CD4-positive, alpha-beta T cell treated with Interferon alpha-2 for 1 hour (primary cell): Measurements from ENCODE around the gene MYADML2.

ENCODE experiments used
- DNase-seq, 2 donors: peaks; one replicate each; pipeline ENCODE4 v3.0.0-alpha.2; 2020 to 2022

MYADML2 gene

GRCh38 chr17:81977211-81977808 lies 30.3 kb upstream of the MYADML2 start, which contains the start of gene ASPSCR1:
ASPSCR1 (plus strand) TSS chr17:81977629; CDS start chr17:81977647, 18 bp downstream.
- peak; percentile 88 to 92 for DNase-seq

- peak in 1 of 2 donors; percentile 28 for DNase-seq
Measured at GRCh38 chr17:81976332-81977210, 29.5 kb upstream of the MYADML2 start.

- DNase-seq, result no peak
Measured at GRCh38 chr17:81973432-81973831, 26.4 kb upstream of the MYADML2 start.

- no peak for DNase-seq
Measured at GRCh38 chr17:81968850-81969812, 22.1 kb upstream of the MYADML2 start.

GRCh38 chr17:81968396-81968745 lies 21.3 kb upstream of the MYADML2 start:
- DNase-seq, result no peak

- peak; percentile 80 to 90 for DNase-seq
Measured at GRCh38 chr17:81967533-81968395, 20.7 kb upstream of the MYADML2 start.

GRCh38 chr17:81967244-81967532 lies 20.2 kb upstream of the MYADML2 start:
- no peak for DNase-seq

- DNase-seq, result no peak
Measured at GRCh38 chr17:81966343-81967243, 19.6 kb upstream of the MYADML2 start.

GRCh38 chr17:81964081-81964849 lies 17.2 kb upstream of the MYADML2 start:
- no peak for DNase-seq

GRCh38 chr17:81962499-81963441 lies 15.7 kb upstream of the MYADML2 start:
- DNase-seq, result no peak

- no peak for DNase-seq
Measured at GRCh38 chr17:81961521-81962498, 14.8 kb upstream of the MYADML2 start.

GRCh38 chr17:81961087-81961511 lies 14.1 kb upstream of the MYADML2 start, which contains the start of gene NOTUM:
NOTUM (minus strand) TSS chr17:81961187; CDS start chr17:81960909, 278 bp downstream.
- peak in 1 of 2 donors; percentile 25 for DNase-seq

GRCh38 chr17:81960130-81960958 lies 13.3 kb upstream of the MYADML2 start:
- no peak for DNase-seq

- peak; percentile 78 to 89 for DNase-seq
Measured at GRCh38 chr17:81959362-81960129, 12.5 kb upstream of the MYADML2 start.

- DNase-seq, result no peak
Measured at GRCh38 chr17:81958633-81959342, 11.8 kb upstream of the MYADML2 start.
